ENCODE data around the gene BEAN1. TPM values are rescaled to one million over a fixed set of nuclear protein-coding genes. Genes with fewer than 3 reads are reported as not detected.

The BEAN1 gene
- total RNA-seq, 1 donor from 2014 or later, result not detected

- intact Hi-C loops (cut with DNase I), result no loop called here
- Histone ChIP-seq H3K27ac (no peak overlapping the region), H3K9me3 (no peaks in the 10 kb centered on the region), H3K4me1 (no peaks in the 10 kb centered on the region), H3K27me3 (no peaks in the 10 kb centered on the region), H3K4me3 (no peak overlapping the region), H3K36me3 (no peaks in the 10 kb centered on the region)
- peak in 1 of 2 donors; percentile 56 for DNase-seq (ENCODE audit: low spot score in 2 of 2)
- TF ChIP-seq, protein P1, sequence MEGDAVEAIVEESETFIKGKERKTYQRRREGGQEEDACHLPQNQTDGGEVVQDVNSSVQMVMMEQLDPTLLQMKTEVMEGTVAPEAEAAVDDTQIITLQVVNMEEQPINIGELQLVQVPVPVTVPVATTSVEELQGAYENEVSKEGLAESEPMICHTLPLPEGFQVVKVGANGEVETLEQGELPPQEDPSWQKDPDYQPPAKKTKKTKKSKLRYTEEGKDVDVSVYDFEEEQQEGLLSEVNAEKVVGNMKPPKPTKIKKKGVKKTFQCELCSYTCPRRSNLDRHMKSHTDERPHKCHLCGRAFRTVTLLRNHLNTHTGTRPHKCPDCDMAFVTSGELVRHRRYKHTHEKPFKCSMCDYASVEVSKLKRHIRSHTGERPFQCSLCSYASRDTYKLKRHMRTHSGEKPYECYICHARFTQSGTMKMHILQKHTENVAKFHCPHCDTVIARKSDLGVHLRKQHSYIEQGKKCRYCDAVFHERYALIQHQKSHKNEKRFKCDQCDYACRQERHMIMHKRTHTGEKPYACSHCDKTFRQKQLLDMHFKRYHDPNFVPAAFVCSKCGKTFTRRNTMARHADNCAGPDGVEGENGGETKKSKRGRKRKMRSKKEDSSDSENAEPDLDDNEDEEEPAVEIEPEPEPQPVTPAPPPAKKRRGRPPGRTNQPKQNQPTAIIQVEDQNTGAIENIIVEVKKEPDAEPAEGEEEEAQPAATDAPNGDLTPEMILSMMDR (IDR thresholded peaks at IDR 0.05), result no peak
These were observed 40.2 kb upstream of the BEAN1 start for GRCh38 chr16:66386629-66387622.

DNA sequence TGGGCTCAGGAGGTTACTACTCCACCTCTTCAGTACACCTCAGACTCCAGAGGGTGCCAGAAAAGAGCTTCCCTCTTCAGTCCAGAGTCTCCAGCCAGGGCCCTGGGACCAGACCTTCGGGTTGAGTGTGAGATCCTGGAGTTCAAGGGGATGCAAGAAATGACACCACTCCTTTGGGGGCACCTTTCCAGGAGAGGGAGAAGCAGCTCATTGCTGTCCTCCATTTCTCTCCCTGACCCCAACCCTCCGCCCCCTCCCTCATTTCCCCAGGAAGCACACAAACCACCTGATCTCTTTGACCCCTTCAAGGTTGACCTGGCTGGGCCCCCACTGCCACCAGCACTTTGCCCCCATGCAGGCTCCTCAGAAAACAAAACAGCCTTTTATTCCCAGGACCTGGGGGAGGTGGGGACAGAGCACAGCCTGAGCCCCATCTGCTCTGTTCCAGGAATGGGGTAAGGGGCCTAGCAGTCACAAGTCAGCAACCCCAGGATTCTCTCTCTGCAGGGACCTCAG, 39.2 kb upstream of the BEAN1 start:
- Histone ChIP-seq H3K4me3 (no peak overlapping the region), H3K36me3 (no peaks in the 10 kb centered on the region), H3K27me3 (no peaks in the 10 kb centered on the region), H3K4me1 (no peaks in the 10 kb centered on the region), H3K9me3 (no peaks in the 10 kb centered on the region), H3K27ac (no peak overlapping the region)
- intact Hi-C loops (cut with DNase I), result no loop called here
- TF ChIP-seq, protein P1 (IDR thresholded peaks at IDR 0.05), result no peak
- peak in 1 of 2 donors; percentile 40 for DNase-seq (ENCODE audit: low spot score in 2 of 2)

DNA sequence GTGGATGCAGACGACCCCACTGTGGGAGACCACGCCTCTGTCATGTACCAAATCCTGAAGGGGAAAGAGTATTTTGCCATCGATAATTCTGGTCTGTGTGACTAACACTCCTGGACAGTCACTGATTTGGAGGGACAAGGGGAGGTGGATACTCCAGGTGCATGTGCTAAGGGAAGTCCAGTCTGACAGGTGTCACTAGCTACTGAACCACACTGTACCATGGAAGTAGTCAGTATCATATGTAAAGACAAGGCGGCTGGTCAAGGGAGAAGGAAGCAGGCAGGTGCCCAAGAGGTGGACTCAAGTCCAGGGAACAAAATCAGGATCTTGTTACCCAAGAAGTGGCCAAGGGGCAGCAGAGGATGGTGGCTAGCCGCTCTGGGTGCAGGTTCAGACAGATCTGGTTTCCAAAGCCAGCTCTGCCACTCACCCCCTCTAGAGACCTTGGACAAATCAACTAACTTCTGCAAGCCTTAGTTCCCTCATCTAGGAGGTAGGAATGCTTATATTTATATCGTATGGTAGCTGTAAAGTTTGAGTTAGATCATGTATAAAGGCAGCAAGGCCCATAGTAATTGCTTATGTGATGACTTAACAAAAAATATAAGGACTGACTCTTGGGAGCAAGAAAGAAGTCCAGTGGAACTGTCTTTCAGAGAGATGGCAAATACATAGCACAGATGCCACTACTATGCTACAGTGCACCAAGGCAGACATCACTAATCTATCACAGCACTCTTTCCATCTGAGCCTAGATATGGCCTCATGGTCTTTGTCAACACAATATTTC, 38.5 kb upstream of the BEAN1 start:
- no peaks in the 10 kb centered on the region for H3K27me3 ChIP-seq
- intact Hi-C loops (cut with DNase I), result no loop called here
- H3K27ac ChIP-seq, result no peak overlapping the region

DNA sequence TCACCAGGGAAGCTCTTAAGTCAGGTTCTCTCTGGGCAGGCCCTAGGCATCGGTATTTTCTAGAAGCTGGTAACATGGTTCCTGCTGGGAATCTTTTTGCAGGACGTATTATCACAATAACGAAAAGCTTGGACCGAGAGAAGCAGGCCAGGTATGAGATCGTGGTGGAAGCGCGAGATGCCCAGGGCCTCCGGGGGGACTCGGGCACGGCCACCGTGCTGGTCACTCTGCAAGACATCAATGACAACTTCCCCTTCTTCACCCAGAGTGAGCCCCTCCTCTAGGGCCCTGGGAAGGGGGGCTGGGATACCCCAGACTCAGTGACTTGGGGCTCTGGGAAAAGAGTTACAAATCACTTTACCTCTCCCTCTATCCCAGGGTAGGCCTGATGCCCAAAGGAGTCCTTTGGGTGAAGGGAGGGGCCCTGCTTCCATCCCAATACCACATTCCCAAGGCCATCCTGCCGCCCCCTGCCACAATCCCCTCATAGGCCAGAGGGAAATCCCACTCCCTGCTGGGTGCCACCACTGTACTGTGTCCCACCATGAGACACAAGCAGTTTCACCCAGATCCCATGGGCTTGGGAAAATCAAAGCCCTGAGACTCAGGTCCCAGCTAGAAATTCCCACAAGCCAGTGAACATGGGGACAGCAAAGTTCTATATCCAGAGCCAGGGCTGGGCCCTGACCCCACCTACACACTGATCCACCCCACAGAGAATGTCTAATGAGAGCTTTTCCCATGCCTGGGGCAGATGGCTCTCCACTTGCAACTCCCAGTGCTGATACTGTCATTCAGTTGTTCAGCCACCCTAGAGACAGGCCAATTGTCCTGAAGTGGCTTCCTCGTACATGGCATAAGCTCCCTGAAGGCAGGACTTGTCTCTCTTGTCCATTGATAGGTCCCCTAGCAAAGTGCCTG, 37.6 kb upstream of the BEAN1 start:
- H3K4me1 ChIP-seq, result no peaks in the 10 kb centered on the region
- no peaks in the 10 kb centered on the region for H3K9me3 ChIP-seq
- no peaks in the 10 kb centered on the region for H3K27me3 ChIP-seq
- intact Hi-C loops (cut with DNase I), result no loop called here
- H3K4me3 ChIP-seq, result no peak overlapping the region
- DNase-seq (ENCODE audit: low spot score in 2 of 2), result peak in 1 of 2 donors; percentile 49
- TF ChIP-seq, protein P1 (IDR thresholded peaks at IDR 0.05), result no peak
- no peaks in the 10 kb centered on the region for H3K36me3 ChIP-seq
- no peak overlapping the region for H3K27ac ChIP-seq

More for the DNA sequence above, 38.5 kb upstream of the BEAN1 start:
- no peaks in the 10 kb centered on the region for H3K36me3 ChIP-seq
- DNase-seq (ENCODE audit: low spot score in 2 of 2), result peak in 1 of 2 donors; percentile 30
- H3K4me1 ChIP-seq, result no peaks in the 10 kb centered on the region
- H3K4me3 ChIP-seq, result no peak overlapping the region
- TF ChIP-seq, protein P1 (IDR thresholded peaks at IDR 0.05), result no peak
- H3K9me3 ChIP-seq, result no peaks in the 10 kb centered on the region

All from ascending aorta (tissue), 2 donors.